MM.1S (cell line): Measurements from ENCODE around the gene TP73.

Experiments used
- CTCF ChIP-seq: fragments of 300-600 bp; sonication (generic); IDR thresholded peaks from 2 replicates; pipeline ENCODE4 v1.5.1; 2016; ENCODE audit warnings: antibody characterized with exemption, low read length, mixed read lengths
- EZH2 ChIP-seq: fragments of 300-600 bp; sonication (generic); optimal IDR thresholded peaks from 2 replicates; pipeline ENCODE3; 2017; ENCODE audit warnings: low read depth, mild to moderate bottlenecking, antibody characterized with exemption, low read length, mixed read lengths
- EZH2phosphoT487 ChIP-seq: fragments of 300-600 bp; sonication (generic); IDR thresholded peaks from 2 replicates; pipeline ENCODE4 v1.6.1; 2018; ENCODE audit warnings: antibody characterized with exemption, low read length

- TF ChIP-seq CTCF (no peak), EZH2 (no peak), EZH2phosphoT487 (no peak)
These were observed 49.2 kb upstream of the TP73 start for GRCh38 chr1:3603156-3603555.
